Astrocyte (in vitro differentiated cells and primary cell): ENCODE results near the gene TTBK2. TPM values are rescaled to one million over a fixed set of nuclear protein-coding genes. Genes with fewer than 3 reads are reported as not detected.
"Not testable (repeated sequence)": the region's sequence is repeated elsewhere in the genome, so short reads cannot be mapped to it uniquely, and the experiment has no call there.

Source experiments
- DNase-seq: peaks from one replicate; pipeline ENCODE4 v3.0.0-alpha.2; 2010; ENCODE audit warnings: low read depth
- FAIRE-seq: peaks from 2 replicates; lab custom pipeline; 2011; peaks lifted over from hg19 to GRCh38; lab: Jason Lieb, UNC
- H2AFZ ChIP-seq: 2 replicates; pipeline ENCODE4 v1.6.0; 2012; ENCODE audit warnings: low read depth, low read length, inconsistent platforms
- H3K27ac ChIP-seq: 2 replicates; pipeline ENCODE4 v1.5.1; 2011; ENCODE audit warnings: low read depth, low read length, inconsistent platforms
- H3K27me3 ChIP-seq: 2 replicates; pipeline ENCODE4 v1.6.0; 2011; ENCODE audit warnings: low read length, inconsistent platforms; ENCODE audit not compliant: insufficient read depth
- H3K36me3 ChIP-seq: 2 replicates; pipeline ENCODE4 v1.5.1; 2011; ENCODE audit warnings: low read length, inconsistent platforms; ENCODE audit not compliant: insufficient read depth
- H3K4me1 ChIP-seq: 2 replicates; pipeline ENCODE4 v1.5.1; 2011; ENCODE audit warnings: low read length, inconsistent platforms; ENCODE audit not compliant: insufficient read depth
- H3K4me2 ChIP-seq: 2 replicates; pipeline ENCODE4 v1.6.0; 2012; ENCODE audit warnings: low read length, inconsistent platforms
- H3K4me3 ChIP-seq: 2 replicates; pipeline ENCODE4 v1.5.1; 2011; ENCODE audit warnings: low read depth, mild to moderate bottlenecking, low read length, inconsistent platforms; ENCODE audit not compliant: insufficient read depth
- H3K79me2 ChIP-seq: 2 replicates; pipeline ENCODE4 v1.6.0; 2012; ENCODE audit warnings: mild to moderate bottlenecking, low read length, inconsistent platforms; ENCODE audit not compliant: insufficient read depth
- H3K9ac ChIP-seq: 2 replicates; pipeline ENCODE4 v1.6.0; 2012; ENCODE audit warnings: mild to moderate bottlenecking, low read length, inconsistent platforms
- H3K9me3 ChIP-seq: 2 replicates; pipeline ENCODE4 v1.5.1; 2012; ENCODE audit warnings: low read depth, mild to moderate bottlenecking, low read length, inconsistent platforms; ENCODE audit not compliant: insufficient read depth
- H4K20me1 ChIP-seq: 2 replicates; pipeline ENCODE4 v1.6.0; 2012; ENCODE audit warnings: low read length, inconsistent platforms; ENCODE audit not compliant: insufficient read depth
- H3K27ac Mint-ChIP-seq: one replicate; pipeline ENCODE4 v1.8.0; 2021; ENCODE audit warnings: mild to moderate bottlenecking, mixed read lengths; ENCODE audit not compliant: unreplicated experiment
- H3K27me3 Mint-ChIP-seq: one replicate; pipeline ENCODE4 v1.8.0; 2021; ENCODE audit warnings: low read depth, mixed read lengths; ENCODE audit not compliant: unreplicated experiment
- H3K36me3 Mint-ChIP-seq: one replicate; pipeline ENCODE4 v1.8.0; 2021; ENCODE audit warnings: low read depth, mixed read lengths; ENCODE audit not compliant: unreplicated experiment
- H3K4me1 Mint-ChIP-seq: one replicate; pipeline ENCODE4 v1.8.0; 2021; ENCODE audit warnings: low read depth, mixed read lengths; ENCODE audit not compliant: unreplicated experiment
- H3K4me3 Mint-ChIP-seq: one replicate; pipeline ENCODE4 v1.8.0; 2021; ENCODE audit warnings: mild to moderate bottlenecking, moderate library complexity, mixed read lengths; ENCODE audit not compliant: unreplicated experiment
- H3K9me3 Mint-ChIP-seq: one replicate; pipeline ENCODE4 v1.8.0; 2021; ENCODE audit warnings: mild to moderate bottlenecking, mixed read lengths; ENCODE audit not compliant: unreplicated experiment
- EZH2 ChIP-seq: IDR thresholded peaks from 2 replicates; pipeline ENCODE4 v1.6.1; 2012; ENCODE audit warnings: mild to moderate bottlenecking, low read length, inconsistent platforms; ENCODE audit not compliant: insufficient read depth
- total RNA-seq: library from RNA; stranded (reverse); gene quantifications from 2 replicates; pipeline ENCODE4 v1.2.1, GENCODE V29; 2021
- TF ChIP-seq, protein P1 (sequence below): IDR thresholded peaks from 2 replicates; pipeline ENCODE4 v1.5.1; 2011; ENCODE audit warnings: low read depth, mild to moderate bottlenecking, inconsistent platforms, low read length, moderate library complexity; ENCODE audit not compliant: insufficient read depth

The TTBK2 gene
- total RNA-seq, 1 donor from 2014 or later, result 14.8 TPM

GRCh38 chr15:42911058-42911592 lies 9.5 kb downstream of the TTBK2 start:
- TF ChIP-seq, protein P1, sequence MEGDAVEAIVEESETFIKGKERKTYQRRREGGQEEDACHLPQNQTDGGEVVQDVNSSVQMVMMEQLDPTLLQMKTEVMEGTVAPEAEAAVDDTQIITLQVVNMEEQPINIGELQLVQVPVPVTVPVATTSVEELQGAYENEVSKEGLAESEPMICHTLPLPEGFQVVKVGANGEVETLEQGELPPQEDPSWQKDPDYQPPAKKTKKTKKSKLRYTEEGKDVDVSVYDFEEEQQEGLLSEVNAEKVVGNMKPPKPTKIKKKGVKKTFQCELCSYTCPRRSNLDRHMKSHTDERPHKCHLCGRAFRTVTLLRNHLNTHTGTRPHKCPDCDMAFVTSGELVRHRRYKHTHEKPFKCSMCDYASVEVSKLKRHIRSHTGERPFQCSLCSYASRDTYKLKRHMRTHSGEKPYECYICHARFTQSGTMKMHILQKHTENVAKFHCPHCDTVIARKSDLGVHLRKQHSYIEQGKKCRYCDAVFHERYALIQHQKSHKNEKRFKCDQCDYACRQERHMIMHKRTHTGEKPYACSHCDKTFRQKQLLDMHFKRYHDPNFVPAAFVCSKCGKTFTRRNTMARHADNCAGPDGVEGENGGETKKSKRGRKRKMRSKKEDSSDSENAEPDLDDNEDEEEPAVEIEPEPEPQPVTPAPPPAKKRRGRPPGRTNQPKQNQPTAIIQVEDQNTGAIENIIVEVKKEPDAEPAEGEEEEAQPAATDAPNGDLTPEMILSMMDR, result no peak
- no peak for TF ChIP-seq EZH2
- FAIRE-seq (no peak), DNase-seq (peak; percentile 16)
- Histone ChIP-seq H3K9ac (no peak overlapping the region), H3K79me2 (peaks cover 15% of the 10 kb centered on the region), H3K4me2 (no peak overlapping the region), H3K27ac (no peak overlapping the region), H3K9me3 (no peaks in the 10 kb centered on the region), H3K36me3 (no peaks in the 10 kb centered on the region), H3K4me3 (no peak overlapping the region), H3K4me1 (no peaks in the 10 kb centered on the region), H2AFZ (no peak overlapping the region), H3K27me3 (no peaks in the 10 kb centered on the region), H4K20me1 (peaks cover 9% of the 10 kb centered on the region)
- Mint-ChIP-seq H3K4me1 (peaks cover 4% of the 10 kb centered on the region), H3K9me3 (no peaks in the 10 kb centered on the region), H3K4me3 (no peak overlapping the region), H3K36me3 (no peaks in the 10 kb centered on the region), H3K27me3 (no peaks in the 10 kb centered on the region), H3K27ac (no peak overlapping the region)

GRCh38 chr15:42908538-42908937 lies 12.0 kb downstream of the TTBK2 start:
- Histone ChIP-seq H2AFZ (no peak overlapping the region), H3K27ac (no peak overlapping the region), H3K4me3 (no peak overlapping the region), H3K27me3 (no peaks in the 10 kb centered on the region), H3K36me3 (no peaks in the 10 kb centered on the region), H3K79me2 (peaks cover 15% of the 10 kb centered on the region), H4K20me1 (peaks cover 9% of the 10 kb centered on the region), H3K9ac (no peak overlapping the region), H3K9me3 (no peaks in the 10 kb centered on the region), H3K4me2 (no peak overlapping the region), H3K4me1 (no peaks in the 10 kb centered on the region)
- FAIRE-seq (no peak), DNase-seq (no peak)
- TF ChIP-seq, protein P1, result no peak
- TF ChIP-seq EZH2, result no peak
- Mint-ChIP-seq H3K36me3 (no peaks in the 10 kb centered on the region), H3K4me3 (no peak overlapping the region), H3K4me1 (peaks cover 4% of the 10 kb centered on the region), H3K27ac (no peak overlapping the region), H3K9me3 (no peaks in the 10 kb centered on the region), H3K27me3 (no peaks in the 10 kb centered on the region)

DNA sequence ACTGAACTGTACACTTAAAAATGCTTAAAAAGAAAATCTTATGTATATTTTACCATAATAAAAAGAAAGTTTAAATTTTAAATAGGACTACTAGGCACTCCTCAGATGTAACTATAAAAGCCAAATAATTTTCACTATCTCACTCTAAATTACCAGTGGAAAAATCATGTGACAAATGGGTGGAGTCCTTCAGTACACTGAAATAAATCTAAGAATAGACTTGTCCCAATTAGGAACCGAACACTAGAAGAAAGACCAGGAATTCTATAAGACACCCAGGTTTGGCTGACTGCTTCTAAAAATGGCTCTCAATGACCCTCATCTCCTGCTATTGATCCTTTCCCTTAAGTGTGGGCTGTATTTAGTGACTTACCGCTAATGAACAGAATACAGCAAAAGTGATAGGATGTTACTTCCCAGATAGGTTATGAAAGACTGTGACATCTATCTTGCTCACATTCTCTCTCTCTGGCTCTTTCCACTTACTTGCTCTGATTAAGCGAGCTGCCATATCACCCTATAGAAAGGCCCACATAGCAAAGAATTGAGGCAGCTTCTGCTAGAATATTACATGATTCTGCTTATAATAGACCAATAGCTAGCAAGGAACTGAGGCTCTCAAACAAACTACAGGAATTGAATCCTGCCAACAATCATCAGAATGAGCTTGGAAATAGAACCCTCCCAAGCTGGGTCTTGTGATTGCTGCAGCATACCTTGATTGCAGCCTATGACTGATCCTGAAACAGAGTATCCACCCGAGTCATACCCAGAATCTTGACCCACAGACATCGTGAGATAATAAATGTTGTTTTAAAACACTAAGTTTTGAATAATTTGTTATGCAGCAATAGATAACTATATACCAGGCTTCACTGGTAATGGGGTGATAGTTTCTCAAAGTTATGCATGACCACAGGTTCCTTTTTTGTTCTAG lies 16.9 kb downstream of the TTBK2 start:
- no peak for TF ChIP-seq EZH2
- TF ChIP-seq, protein P1, result no peak
- Histone ChIP-seq H4K20me1 (no peaks in the 10 kb centered on the region), H2AFZ (no peak overlapping the region), H3K9me3 (no peaks in the 10 kb centered on the region), H3K79me2 (peaks cover 10% of the 10 kb centered on the region), H3K27me3 (no peaks in the 10 kb centered on the region), H3K4me3 (no peak overlapping the region), H3K4me2 (no peak overlapping the region), H3K36me3 (no peaks in the 10 kb centered on the region), H3K27ac (no peak overlapping the region), H3K4me1 (no peaks in the 10 kb centered on the region), H3K9ac (no peak overlapping the region)
- no peak overlapping the region for H3K4me3 Mint-ChIP-seq
- no peak overlapping the region for H3K27ac Mint-ChIP-seq
- H3K9me3 Mint-ChIP-seq, result no peaks in the 10 kb centered on the region
- DNase-seq (no peak), FAIRE-seq (peak; percentile 62)
- peaks cover 3% of the 10 kb centered on the region for H3K4me1 Mint-ChIP-seq
- no peaks in the 10 kb centered on the region for H3K27me3 Mint-ChIP-seq
- no peaks in the 10 kb centered on the region for H3K36me3 Mint-ChIP-seq

- H3K4me1 Mint-ChIP-seq, H3K4me3 ChIP-seq, H3K9me3 Mint-ChIP-seq, H3K36me3 ChIP-seq, H3K4me3 Mint-ChIP-seq, H2AFZ ChIP-seq, H3K27me3 ChIP-seq, DNase-seq, H3K27ac Mint-ChIP-seq, H3K4me2 ChIP-seq, H4K20me1 ChIP-seq, H3K27me3 Mint-ChIP-seq, FAIRE-seq, H3K9me3 ChIP-seq, H3K27ac ChIP-seq, H3K36me3 Mint-ChIP-seq, H3K9ac ChIP-seq: not testable (repeated sequence)
- peaks cover 17% of the 10 kb centered on the region for H3K4me1 ChIP-seq
- peaks cover 19% of the 10 kb centered on the region for H3K79me2 ChIP-seq
Measured at GRCh38 chr15:42893911-42894310, 26.7 kb downstream of the TTBK2 start.
